Measurements from ENCODE around the gene PHAX. TPM values are rescaled to one million over a fixed set of nuclear protein-coding genes. Genes with fewer than 3 reads are reported as not detected.

The PHAX gene
- polyA plus RNA-seq, 1 donor (not counting 4 experiments of a cell fraction or from before 2014, with no cell fraction given), result 63.0 TPM

DNA sequence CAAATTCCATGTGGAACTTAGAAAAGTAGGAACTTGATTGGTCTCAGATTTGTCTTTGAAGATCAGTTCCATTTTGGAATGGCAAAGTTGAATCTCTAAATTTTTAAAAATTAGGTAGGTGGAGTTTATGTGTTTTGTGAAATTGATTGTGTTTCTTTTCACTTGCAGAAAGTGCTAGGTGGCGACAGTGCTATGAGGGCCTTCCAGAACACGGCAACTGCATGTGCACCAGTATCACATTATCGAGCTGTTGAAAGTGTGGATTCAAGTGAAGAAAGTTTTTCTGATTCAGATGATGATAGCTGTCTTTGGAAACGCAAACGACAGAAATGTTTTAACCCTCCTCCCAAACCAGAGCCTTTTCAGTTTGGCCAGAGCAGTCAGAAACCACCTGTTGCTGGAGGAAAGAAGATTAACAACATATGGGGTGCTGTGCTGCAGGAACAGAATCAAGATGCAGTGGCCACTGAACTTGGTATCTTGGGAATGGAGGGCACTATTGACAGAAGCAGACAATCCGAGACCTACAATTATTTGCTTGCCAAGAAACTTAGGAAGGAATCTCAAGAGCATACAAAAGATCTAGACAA, 2.8 kb downstream of the PHAX start:
- H4K20me1 ChIP-seq (ENCODE audit: control insufficient read depth, extremely low read depth, insufficient read depth, low read length), result no peaks in the 10 kb centered on the region
- FAIRE-seq (no peak), DNase-seq (ENCODE audit: low read depth, low spot score) (no peak)

GRCh38 chr5:126605525-126605924, 4.8 kb downstream of the PHAX start:
- no peak overlapping the region for H3K27ac ChIP-seq (ENCODE audit: control insufficient read depth, insufficient read depth, low read length)
- no peaks in the 10 kb centered on the region for H3K9me3 ChIP-seq (ENCODE audit: control insufficient read depth, low read depth, low read length)
- H3K4me1 ChIP-seq (ENCODE audit: control insufficient read depth, extremely low read depth, insufficient read depth, low read length), result peaks cover 5% of the 10 kb centered on the region
- no peak overlapping the region for H3K4me3 ChIP-seq (ENCODE audit: control insufficient read depth in 2 of 3, extremely low read depth in 1 of 3, insufficient read depth in 2 of 3, low read depth in 1 of 3, low read length in 3 of 3)
- H4K20me1 ChIP-seq (ENCODE audit: control insufficient read depth, extremely low read depth, insufficient read depth, low read length), result no peaks in the 10 kb centered on the region
- peaks cover 6 to 18% of the 10 kb centered on the region in 2 experiments for H3K36me3 ChIP-seq (ENCODE audit: control insufficient read depth in 2 of 2, extremely low read depth in 1 of 2, insufficient read depth in 2 of 2, low read length in 2 of 2)
- TF ChIP-seq CTCF (optimal IDR thresholded peaks at IDR 0.05 in 1 of 3, IDR thresholded peaks at IDR 0.05 in 1 of 3, conservative IDR thresholded peaks at IDR 0.05 in 1 of 3; ENCODE audit: extremely low read depth in 1 of 3, insufficient read depth in 2 of 3, low read length in 3 of 3), result no peak
- TF ChIP-seq EZH2 (IDR thresholded peaks at IDR 0.05; ENCODE audit: low read length), result no peak
- dilution Hi-C loops (cut with MboI; ENCODE audit: extremely low pct_ligation_motif_present, low sequenced_read_pairs), result no loop called here
- peaks cover 89% of the 10 kb centered on the region for H3K79me2 ChIP-seq (ENCODE audit: control insufficient read depth, insufficient read depth, low read length)
- FAIRE-seq (no peak), DNase-seq (ENCODE audit: low read depth, low spot score) (no peak)
- no peak overlapping the region for H3K4me2 ChIP-seq (ENCODE audit: control insufficient read depth, extremely low read depth, insufficient read depth, low read depth, low read length)
- H3K9me1 ChIP-seq (ENCODE audit: control insufficient read depth, extremely low read depth, insufficient read depth, low read length), result no peaks in the 10 kb centered on the region
- H3K9ac ChIP-seq (ENCODE audit: control insufficient read depth, extremely low read depth, insufficient read depth, low read length), result no peak overlapping the region
- H2AFZ ChIP-seq (ENCODE audit: control insufficient read depth, low read length), result no peak overlapping the region
- no peaks in the 10 kb centered on the region for H3K27me3 ChIP-seq (ENCODE audit: control insufficient read depth, extremely low read depth, insufficient read depth, low read length)

More for the DNA sequence above, 2.8 kb downstream of the PHAX start:
- dilution Hi-C loops (cut with MboI; ENCODE audit: extremely low pct_ligation_motif_present, low sequenced_read_pairs), result no loop called here
- Histone ChIP-seq H3K9me3 (ENCODE audit: control insufficient read depth, low read depth, low read length) (no peaks in the 10 kb centered on the region), H3K9me1 (ENCODE audit: control insufficient read depth, extremely low read depth, insufficient read depth, low read length) (no peaks in the 10 kb centered on the region), H3K4me3 (ENCODE audit: control insufficient read depth in 2 of 3, extremely low read depth in 1 of 3, insufficient read depth in 2 of 3, low read depth in 1 of 3, low read length in 3 of 3) (no peak overlapping the region), H3K9ac (ENCODE audit: control insufficient read depth, extremely low read depth, insufficient read depth, low read length) (no peak overlapping the region), H3K27me3 (ENCODE audit: control insufficient read depth, extremely low read depth, insufficient read depth, low read length) (no peaks in the 10 kb centered on the region), H3K79me2 (ENCODE audit: control insufficient read depth, insufficient read depth, low read length) (peaks cover 72% of the 10 kb centered on the region), H3K4me2 (ENCODE audit: control insufficient read depth, extremely low read depth, insufficient read depth, low read depth, low read length) (no peak overlapping the region), H3K36me3 (ENCODE audit: control insufficient read depth in 2 of 2, extremely low read depth in 1 of 2, insufficient read depth in 2 of 2, low read length in 2 of 2) (peaks cover 4 to 15% of the 10 kb centered on the region in 2 experiments), H3K4me1 (ENCODE audit: control insufficient read depth, extremely low read depth, insufficient read depth, low read length) (peaks cover 17% of the 10 kb centered on the region), H3K27ac (ENCODE audit: control insufficient read depth, insufficient read depth, low read length) (no peak overlapping the region), H2AFZ (ENCODE audit: control insufficient read depth, low read length) (no peak overlapping the region)
- TF ChIP-seq EZH2 (IDR thresholded peaks at IDR 0.05; ENCODE audit: low read length) (no peak), CTCF (optimal IDR thresholded peaks at IDR 0.05 in 1 of 3, IDR thresholded peaks at IDR 0.05 in 1 of 3, conservative IDR thresholded peaks at IDR 0.05 in 1 of 3; ENCODE audit: extremely low read depth in 1 of 3, insufficient read depth in 2 of 3, low read length in 3 of 3) (no peak)
